Measurements from ENCODE around the gene RAD51B.

The RAD51B gene

DNA sequence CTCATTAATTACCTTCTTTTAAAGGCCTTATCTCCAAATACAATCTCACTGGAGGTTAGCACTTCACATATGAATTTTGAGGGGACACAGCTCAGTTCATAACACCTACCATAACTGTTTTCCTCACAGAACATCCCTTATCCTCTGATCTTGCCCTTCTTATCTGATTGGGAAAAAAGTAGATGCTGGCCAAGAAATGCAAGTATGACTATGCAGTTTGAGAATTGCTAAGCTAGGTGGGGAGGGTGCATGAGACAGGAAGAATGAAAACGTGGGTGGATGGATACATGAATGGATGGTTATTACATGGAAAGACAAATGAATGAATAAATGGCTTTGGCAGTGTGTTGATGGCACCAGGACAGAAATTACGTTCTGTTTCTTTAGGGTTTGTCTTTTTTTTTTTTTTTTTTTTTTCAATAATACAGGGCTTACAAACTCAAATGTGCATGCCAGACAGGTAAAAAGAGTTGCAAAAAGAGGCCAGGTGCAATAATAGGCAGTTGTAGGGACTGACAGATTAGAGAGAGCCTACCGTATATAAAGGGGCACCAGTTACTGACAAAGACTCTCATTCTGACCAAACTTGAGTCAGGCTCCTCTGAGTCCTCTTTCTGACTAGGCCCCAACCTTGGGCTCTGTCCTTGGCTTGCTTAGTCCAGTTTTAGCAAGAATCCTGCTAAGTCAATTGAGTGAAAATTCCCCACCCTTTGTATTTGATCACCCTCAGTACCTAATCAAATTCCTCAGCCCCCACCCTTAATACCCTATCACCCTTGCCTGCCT is 668.4 kb downstream of the RAD51B start:
- no peak overlapping the region for H3K4me3 ChIP-seq (replicated peaks; ENCODE audit: low read depth, low read length)
- no peak for DNase-seq (ENCODE audit: low read depth)
- TF ChIP-seq, protein P1, sequence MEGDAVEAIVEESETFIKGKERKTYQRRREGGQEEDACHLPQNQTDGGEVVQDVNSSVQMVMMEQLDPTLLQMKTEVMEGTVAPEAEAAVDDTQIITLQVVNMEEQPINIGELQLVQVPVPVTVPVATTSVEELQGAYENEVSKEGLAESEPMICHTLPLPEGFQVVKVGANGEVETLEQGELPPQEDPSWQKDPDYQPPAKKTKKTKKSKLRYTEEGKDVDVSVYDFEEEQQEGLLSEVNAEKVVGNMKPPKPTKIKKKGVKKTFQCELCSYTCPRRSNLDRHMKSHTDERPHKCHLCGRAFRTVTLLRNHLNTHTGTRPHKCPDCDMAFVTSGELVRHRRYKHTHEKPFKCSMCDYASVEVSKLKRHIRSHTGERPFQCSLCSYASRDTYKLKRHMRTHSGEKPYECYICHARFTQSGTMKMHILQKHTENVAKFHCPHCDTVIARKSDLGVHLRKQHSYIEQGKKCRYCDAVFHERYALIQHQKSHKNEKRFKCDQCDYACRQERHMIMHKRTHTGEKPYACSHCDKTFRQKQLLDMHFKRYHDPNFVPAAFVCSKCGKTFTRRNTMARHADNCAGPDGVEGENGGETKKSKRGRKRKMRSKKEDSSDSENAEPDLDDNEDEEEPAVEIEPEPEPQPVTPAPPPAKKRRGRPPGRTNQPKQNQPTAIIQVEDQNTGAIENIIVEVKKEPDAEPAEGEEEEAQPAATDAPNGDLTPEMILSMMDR (IDR thresholded peaks at IDR 0.05; ENCODE audit: low read length, missing control alignments): no peak

DNA sequence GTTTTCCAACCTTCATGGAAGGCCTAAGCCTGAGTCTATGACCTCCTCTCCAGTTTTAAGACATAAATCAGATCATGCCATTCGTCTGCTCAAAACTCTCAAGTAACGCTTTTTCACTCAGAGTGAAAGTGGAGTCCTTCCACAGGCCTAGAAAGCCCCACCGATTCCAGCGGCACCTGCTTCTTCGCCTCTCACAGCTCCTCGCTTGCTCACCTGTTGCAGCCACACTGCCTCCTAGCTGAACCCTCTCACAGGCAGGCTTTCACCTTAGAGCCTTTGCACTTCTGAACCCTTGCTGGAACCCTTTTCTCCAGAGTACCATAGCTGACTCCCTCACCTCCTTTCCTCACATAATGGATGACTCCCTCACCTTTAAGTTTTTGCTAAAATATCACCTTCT is 672.2 kb downstream of the RAD51B start:
- no peak overlapping the region for H3K4me3 ChIP-seq (replicated peaks; ENCODE audit: low read depth, low read length)
- TF ChIP-seq, protein P1 (IDR thresholded peaks at IDR 0.05; ENCODE audit: low read length, missing control alignments): no peak
- no peak for DNase-seq (ENCODE audit: low read depth)

DNA sequence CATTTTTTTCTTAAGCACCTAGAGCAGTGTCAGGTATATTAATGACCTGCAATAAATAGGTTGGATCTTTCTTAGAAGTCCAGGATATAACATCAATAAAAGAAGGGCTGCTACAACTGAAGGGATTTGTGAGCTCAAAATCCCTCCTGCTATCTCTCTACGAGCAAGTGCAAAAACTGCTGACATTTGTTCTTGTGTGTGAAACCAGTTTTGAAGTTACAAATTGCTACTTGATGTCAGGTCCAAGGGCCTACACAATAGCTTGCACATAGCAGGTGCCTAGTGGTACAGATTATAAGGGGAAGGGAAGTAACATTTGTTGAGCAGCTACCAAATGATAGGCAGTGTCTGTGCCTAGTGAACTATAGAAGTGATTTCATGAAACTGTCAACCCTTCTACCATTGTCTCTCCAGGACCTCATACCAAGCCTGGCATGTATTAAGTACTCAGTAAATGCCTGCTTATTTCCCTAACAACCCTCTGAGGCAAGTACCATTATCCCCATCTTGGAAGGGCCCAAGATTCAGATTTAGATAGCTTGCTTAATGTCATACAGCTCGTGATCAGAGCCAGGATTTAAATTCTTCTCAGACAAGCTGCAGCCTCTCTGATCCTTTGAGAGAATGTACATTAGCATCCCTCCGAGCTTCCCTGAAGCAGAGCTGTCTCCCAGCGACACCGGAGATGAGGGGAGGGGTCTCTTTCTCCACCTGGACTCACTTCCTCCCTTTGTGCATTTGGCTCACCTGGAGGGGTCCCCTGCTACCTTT is 673.0 kb downstream of the RAD51B start:
- TF ChIP-seq, protein P1 (IDR thresholded peaks at IDR 0.05; ENCODE audit: low read length, missing control alignments): no peak
- DNase-seq (ENCODE audit: low read depth): no peak
- no peak overlapping the region for H3K4me3 ChIP-seq (replicated peaks; ENCODE audit: low read depth, low read length)

DNA sequence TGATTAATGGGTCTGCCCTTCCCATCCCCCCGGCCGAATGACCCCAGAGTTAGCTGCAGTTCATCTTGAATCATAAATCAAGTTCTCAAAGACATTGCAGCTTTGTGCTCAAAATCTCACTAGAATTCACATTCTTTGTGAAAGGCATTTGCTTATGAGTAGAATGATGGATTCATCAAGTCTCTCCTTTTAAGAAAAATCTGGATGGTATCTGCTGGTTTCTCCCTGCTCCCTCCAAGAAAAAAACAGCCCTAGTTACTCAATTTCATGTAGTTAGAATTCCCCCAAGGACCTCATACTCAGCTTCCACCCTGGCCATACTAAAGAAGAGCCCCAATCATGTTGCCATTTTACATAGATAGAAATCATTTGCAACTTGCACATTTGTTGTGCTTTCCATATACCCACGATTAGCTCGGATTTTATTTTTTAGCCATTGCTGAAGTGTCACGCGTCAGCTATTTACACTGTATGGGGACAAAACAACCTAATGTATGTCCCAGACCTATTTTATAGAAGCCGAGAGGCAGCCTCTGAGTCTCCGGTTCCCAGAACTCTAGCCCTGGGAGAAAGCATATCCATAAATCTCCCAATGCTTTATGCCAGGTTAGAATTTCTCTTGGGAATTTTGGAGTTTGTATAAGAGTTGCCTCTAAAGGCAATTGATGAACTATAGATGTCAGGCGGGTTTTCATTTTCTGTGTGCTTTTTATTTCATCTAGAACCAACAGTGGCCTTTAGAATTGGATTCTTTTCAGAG is 673.8 kb downstream of the RAD51B start:
- no peak for DNase-seq (ENCODE audit: low read depth)
- TF ChIP-seq, protein P1 (IDR thresholded peaks at IDR 0.05; ENCODE audit: low read length, missing control alignments): no peak
- H3K4me3 ChIP-seq (replicated peaks; ENCODE audit: low read depth, low read length): no peak overlapping the region

DNA sequence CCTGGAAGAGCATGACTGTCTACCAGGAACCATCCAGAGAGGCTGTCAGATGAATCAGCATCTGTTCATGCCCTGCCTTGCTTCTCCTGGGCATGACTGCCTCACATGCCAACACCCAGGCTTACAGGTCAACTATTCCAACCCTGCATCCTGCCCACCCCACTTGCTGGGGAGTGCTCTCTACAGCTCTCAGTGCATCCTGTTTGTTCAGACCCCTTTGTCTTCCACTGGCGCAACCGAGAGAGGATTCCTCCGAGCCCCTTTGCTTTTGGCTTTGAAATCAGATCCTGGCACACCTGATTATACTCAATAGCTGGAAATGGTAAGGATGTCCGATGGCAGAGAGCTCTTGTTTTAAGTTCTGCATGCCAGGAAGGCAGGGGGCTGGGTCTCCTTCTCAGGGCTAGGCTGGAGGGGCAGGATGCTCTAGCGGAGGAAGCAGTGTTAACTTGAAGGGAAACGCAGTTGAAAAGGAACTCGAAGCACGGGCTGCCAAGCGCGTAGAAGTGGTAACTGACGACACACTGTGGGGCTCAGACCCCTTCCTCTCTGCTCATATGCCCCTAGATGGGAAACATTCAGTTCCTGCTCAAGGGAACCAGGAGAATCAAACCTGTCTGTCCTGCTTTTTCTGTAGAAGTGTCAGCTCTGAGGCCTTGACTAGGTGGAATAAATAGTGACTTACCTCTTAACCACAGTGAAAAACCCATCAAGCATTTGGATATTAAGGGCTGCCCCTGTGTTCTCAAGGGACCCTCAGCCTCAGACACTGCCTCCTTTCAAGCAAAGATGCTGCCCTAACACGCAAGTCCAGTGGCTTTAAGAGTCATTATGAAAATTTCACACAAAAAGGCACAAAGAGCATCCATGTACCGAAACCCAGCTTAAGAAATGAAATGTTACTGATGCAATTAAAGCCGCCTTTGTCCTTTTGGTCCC is 675.8 kb downstream of the RAD51B start:
- TF ChIP-seq, protein P1 (IDR thresholded peaks at IDR 0.05; ENCODE audit: low read length, missing control alignments): no peak
- H3K4me3 ChIP-seq (replicated peaks; ENCODE audit: low read depth, low read length): no peak overlapping the region
- DNase-seq (ENCODE audit: low read depth): no peak

DNA sequence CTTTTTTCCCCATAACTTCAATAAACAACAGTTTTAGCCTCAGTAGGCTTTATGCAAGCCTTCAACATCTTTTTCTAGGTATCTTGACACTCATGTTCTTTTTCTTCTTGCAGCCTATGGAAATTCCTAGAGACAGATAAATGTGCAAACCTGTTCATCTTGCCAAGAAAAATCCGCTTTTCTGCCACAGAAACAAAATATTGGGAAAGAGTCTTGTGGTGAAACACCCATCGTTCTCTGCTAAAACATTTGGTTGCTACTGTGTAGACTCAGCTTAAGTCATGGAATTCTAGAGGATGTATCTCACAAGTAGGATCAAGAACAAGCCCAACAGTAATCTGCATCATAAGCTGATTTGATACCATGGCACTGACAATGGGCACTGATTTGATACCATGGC is 677.4 kb downstream of the RAD51B start:
- TF ChIP-seq, protein P1 (IDR thresholded peaks at IDR 0.05; ENCODE audit: low read length, missing control alignments): no peak
- peak; percentile 78 for DNase-seq (ENCODE audit: low read depth)
- H3K4me3 ChIP-seq (replicated peaks; ENCODE audit: low read depth, low read length): no peak overlapping the region
